GM12892 (cell line): Measurements from ENCODE around the gene PCNX2.

Experiments
- POLR2A ChIP-seq: IDR thresholded peaks from 2 replicates; pipeline ENCODE4 v1.6.1; 2011; ENCODE audit warnings: low read depth, low read length, control low read depth
- POLR2AphosphoS5 ChIP-seq: IDR thresholded peaks from 2 replicates; pipeline ENCODE4 v1.6.1; 2011; ENCODE audit warnings: low read depth, low read length, control low read depth
- TAF1 ChIP-seq: IDR thresholded peaks from 2 replicates; pipeline ENCODE4 v1.6.1; 2011; ENCODE audit warnings: low read depth, mild to moderate bottlenecking, control low read depth, low read length, borderline replicate concordance

DNA sequence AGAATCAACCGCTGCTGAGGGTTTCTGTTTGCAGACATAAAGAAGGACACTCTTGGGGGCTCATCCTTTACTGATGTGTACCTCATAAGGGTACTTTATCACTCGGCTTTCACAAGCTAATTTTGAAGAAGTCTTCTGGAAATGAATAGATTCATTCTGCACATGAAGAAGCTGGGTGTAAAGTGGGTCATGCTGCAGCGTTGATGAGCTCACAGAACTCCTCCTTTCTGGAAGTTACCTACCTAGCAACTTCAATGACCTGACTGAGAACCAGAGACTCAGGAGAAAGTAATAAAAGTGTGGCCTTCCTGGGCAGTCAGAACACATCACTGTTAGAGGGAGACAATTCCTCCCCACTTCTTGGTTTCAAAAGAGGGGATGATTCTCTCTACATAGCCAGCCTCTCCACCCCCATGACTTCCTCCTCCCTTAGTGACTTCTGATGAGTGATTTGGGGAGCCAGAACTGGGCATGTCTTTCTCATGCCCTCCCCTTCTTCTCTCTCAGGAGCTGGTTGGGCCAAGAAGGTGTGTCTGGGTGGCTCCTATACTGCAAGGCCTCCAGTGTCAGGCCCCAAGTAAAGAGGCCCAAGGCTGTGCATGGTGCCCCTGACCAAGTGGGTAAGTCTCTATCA is 27.0 kb downstream of the PCNX2 start:
- TF ChIP-seq POLR2AphosphoS5: no peak
- no peak for TF ChIP-seq POLR2A
- TF ChIP-seq TAF1: no peak
